ENCODE results near the gene WRAP53. TPM values are rescaled to one million over a fixed set of nuclear protein-coding genes. Genes with fewer than 3 reads are reported as not detected.

The WRAP53 gene
- total RNA-seq, 2 experiments from 2014 or later = 24.8 to 30.7 TPM

- Histone ChIP-seq H3K4me2 (ENCODE audit: low read length) (peak within 1 kb of the TSS; percentile 30), H3K4me3 (ENCODE audit: low read depth, low read length, poor library complexity, severe bottlenecking) (no peak within 1 kb of the TSS), H3K9me2 (ENCODE audit: insufficient read depth, low read length) (no peaks in the 10 kb centered on the region), H3K4me1 (ENCODE audit: insufficient read depth, low read length, poor library complexity, severe bottlenecking) (no peaks in the 10 kb centered on the region), H3K27ac (ENCODE audit: low read depth, low read length, poor library complexity, severe bottlenecking) (no peak within 1 kb of the TSS), H3K9me3 (ENCODE audit: low read length) (no peaks in the 10 kb centered on the region), H4K20me1 (ENCODE audit: insufficient read depth, low read length) (no peaks in the 10 kb centered on the region), H3K79me2 (ENCODE audit: insufficient read depth, low read depth, low read length) (no peaks in the 10 kb centered on the region), H3K36me3 (ENCODE audit: insufficient read depth, low read length) (no peaks in the 10 kb centered on the region), H2AFZ (ENCODE audit: low read length) (no peak within 1 kb of the TSS)
- TF ChIP-seq EZH2phosphoT487 (IDR thresholded peaks at IDR 0.05; ENCODE audit: borderline replicate concordance, low read depth, low read length) (no peak), CTCF (conservative IDR thresholded peaks at IDR 0.05; ENCODE audit: low read length) (no peak)
- POLR2A ChIA-PET = interaction anchor here (0.5 kb wide), 1 partner anchor 392 kb away, joined by 3 read pairs; no protein-coding TSS in a partner anchor
- intact Hi-C loops (cut with micrococcal nuclease; ENCODE audit: unreplicated experiment) = no loop called here
- peak; percentile 41 for DNase-seq (ENCODE audit: low spot score)
- CTCF ChIA-PET (ENCODE audit: unreplicated experiment) = no interaction called here
- no TSS peak for BruUV-seq (replicated peaks)
These were observed 37.7 kb upstream of the WRAP53 start, which contains the start of gene ATP1B2 for GRCh38 chr17:7650509-7651096. Gene ATP1B2 (plus strand): TSS chr17:7650926. CDS start chr17:7651519, 593 bp downstream.

- intact Hi-C loops (cut with micrococcal nuclease; ENCODE audit: unreplicated experiment) = no loop called here
- H3K27ac ChIP-seq (ENCODE audit: low read depth, low read length, poor library complexity, severe bottlenecking) = no peak overlapping the region
- no peak overlapping the region for H3K4me3 ChIP-seq (ENCODE audit: low read depth, low read length, poor library complexity, severe bottlenecking)
- no peaks in the 10 kb centered on the region for H3K9me3 ChIP-seq (ENCODE audit: low read length)
- peak overlapping the region; percentile 30; the same call in 1 of the 2 replicates for H3K4me2 ChIP-seq (ENCODE audit: low read length)
- TF ChIP-seq CTCF (conservative IDR thresholded peaks at IDR 0.05; ENCODE audit: low read length) (no peak), EZH2phosphoT487 (IDR thresholded peaks at IDR 0.05; ENCODE audit: borderline replicate concordance, low read depth, low read length) (no peak)
- H2AFZ ChIP-seq (ENCODE audit: low read length) = no peak overlapping the region
- no peak for DNase-seq (ENCODE audit: low spot score)
- no peaks in the 10 kb centered on the region for H3K9me2 ChIP-seq (ENCODE audit: insufficient read depth, low read length)
- no peaks in the 10 kb centered on the region for H4K20me1 ChIP-seq (ENCODE audit: insufficient read depth, low read length)
- H3K4me1 ChIP-seq (ENCODE audit: insufficient read depth, low read length, poor library complexity, severe bottlenecking) = no peaks in the 10 kb centered on the region
- BruUV-seq (replicated peaks) = no TSS peak
- no peaks in the 10 kb centered on the region for H3K36me3 ChIP-seq (ENCODE audit: insufficient read depth, low read length)
- no peaks in the 10 kb centered on the region for H3K79me2 ChIP-seq (ENCODE audit: insufficient read depth, low read depth, low read length)
- ChIA-PET POLR2A (interaction anchor here (0.5 kb wide), 1 partner anchor 393 kb away, joined by 3 read pairs; no protein-coding TSS in a partner anchor), CTCF (ENCODE audit: unreplicated experiment) (no interaction called here)
These were observed 37.1 kb upstream of the WRAP53 start for GRCh38 chr17:7651097-7651664.
